IMR-90 (cell line): ENCODE results near the gene TEAD4. TPM values are rescaled to one million over a fixed set of nuclear protein-coding genes. Genes with fewer than 3 reads are reported as not detected.

Experiments used
- BHLHE40 ChIP-seq: fragments of 150-350 bp; IDR thresholded peaks from 2 replicates; pipeline ENCODE4 v1.6.1; 2016; ENCODE audit warnings: mild to moderate bottlenecking, low read depth, low read length
- CEBPB ChIP-seq: IDR thresholded peaks from 2 replicates; pipeline ENCODE4 v1.6.1; 2012; ENCODE audit warnings: low read depth, low read length, improper control_type of control experiment
- FOS ChIP-seq: fragments of 150-350 bp; IDR thresholded peaks from 2 replicates; pipeline ENCODE4 v1.6.1; 2016; ENCODE audit warnings: low read depth, low read length
- NFE2L2 ChIP-seq: fragments of 150-350 bp; IDR thresholded peaks from 2 replicates; pipeline ENCODE4 v1.6.1; 2016; ENCODE audit warnings: low read depth, mild to moderate bottlenecking, low read length
- RAD21 ChIP-seq: IDR thresholded peaks from 2 replicates; pipeline ENCODE4 v1.6.1; 2012; ENCODE audit warnings: low read length, improper control_type of control experiment
- RFX5 ChIP-seq: IDR thresholded peaks from 2 replicates; pipeline ENCODE4 v1.8.0; 2012; ENCODE audit warnings: low read depth, mild to moderate bottlenecking, low read length, moderate library complexity
- microRNA-seq, 2 experiments: library from miRNA; stranded (forward) in 1 of 2; unstranded in 1 of 2; fragments of 10-50 nt in 1 of 2; fragments of <30 nt in 1 of 2; gene quantifications in 1 of 2; microRNA quantifications in 1 of 2; one replicate each; pipeline versions ENCODE3 to v1.1.0; 2013 to 2020; ENCODE audit not compliant: insufficient read depth in 1 of 2, insufficient read length in 1 of 2, unreplicated experiment in 1 of 2
- polyA plus RNA-seq, 3 experiments: library from polyadenylated mRNA; depleted of rRNA; stranded (reverse); fragments of >200 nt; gene quantifications; 2 replicates each; pipeline ENCODE4 v1.2.3, GENCODE V29; 2012; ENCODE audit warnings: low replicate concordance in 1 of 3
- small RNA-seq, 5 experiments: library from RNA; depleted of rRNA; stranded (forward); fragments of <200 nt; gene quantifications; one replicate each; pipeline ENCODE3, GENCODE V24; 2012
- total RNA-seq: library from RNA; depleted of rRNA; stranded (reverse); fragments of >200 nt; gene quantifications from 2 replicates; pipeline ENCODE4 v1.2.3, GENCODE V29; 2012; rRNA removed

TEAD4 gene
- total and polyA plus RNA-seq, 2 of the 4 experiments (the other 2 are of a cell fraction): 8.8 to 24.9 TPM

- TF ChIP-seq BHLHE40 (no peak), RAD21 (no peak), NFE2L2 (no peak), RFX5 (no peak), FOS (no peak), CEBPB (no peak)
Measured at GRCh38 chr12:3089588-3089987, 130.4 kb downstream of the TEAD4 start (continued).

Small RNA genes within 50 kb of the gene (microRNA-seq; reads per million reads assigned to microRNA genes)
- gene RNU6-1315P (ENCODE audit: insufficient read depth, insufficient read length): not detected

Small RNA genes within 50 kb of the gene (small RNA-seq; reads per million reads assigned to genes)
- 0 to 94.6 (median 0.11) reads per million in 5 experiments for gene RNU6-1315P

Other genes with a start within 250 kb of the TEAD4 start
- 36.0 and 44.2 TPM in 2 replicates for gene FKBP4, start 164.4 kb upstream of the TEAD4 start, total RNA-seq
- 31.4 and 35.7 TPM in 2 replicates for gene FKBP4, start 164.4 kb upstream of the TEAD4 start, polyA plus RNA-seq (2012; rRNA removed)
- gene ITFG2, start 146.7 kb upstream of the TEAD4 start, total RNA-seq: 20.0 and 20.3 TPM in 2 replicates
- gene ITFG2, start 146.7 kb upstream of the TEAD4 start, polyA plus RNA-seq (2012; rRNA removed): 23.2 and 25.5 TPM in 2 replicates
- gene NRIP2, start 124.4 kb upstream of the TEAD4 start, total RNA-seq: 0.18 and 0.28 TPM in 2 replicates
- 0.19 and 0.27 TPM in 2 replicates for gene NRIP2, start 124.4 kb upstream of the TEAD4 start, polyA plus RNA-seq (2012; rRNA removed)
- gene TEX52, start 102.4 kb upstream of the TEAD4 start, total RNA-seq: not detected in 2 replicates
- not detected in 2 replicates for gene TEX52, start 102.4 kb upstream of the TEAD4 start, polyA plus RNA-seq (2012; rRNA removed)
- gene FOXM1, start 82.2 kb upstream of the TEAD4 start, total RNA-seq: 14.9 and 16.9 TPM in 2 replicates
- gene FOXM1, start 82.2 kb upstream of the TEAD4 start, polyA plus RNA-seq (2012; rRNA removed): 27.8 and 29.3 TPM in 2 replicates
- gene RHNO1, start 82.2 kb upstream of the TEAD4 start, total RNA-seq: 30.6 and 36.4 TPM in 2 replicates
- gene RHNO1, start 82.2 kb upstream of the TEAD4 start, polyA plus RNA-seq (2012; rRNA removed): 26.1 and 28.6 TPM in 2 replicates
- gene TULP3, start 68.5 kb upstream of the TEAD4 start, total RNA-seq: 31.1 and 35.5 TPM in 2 replicates
- gene TULP3, start 68.5 kb upstream of the TEAD4 start, polyA plus RNA-seq (2012; rRNA removed): 35.0 and 35.2 TPM in 2 replicates
- gene TSPAN9, start 118.0 kb downstream of the TEAD4 start, total RNA-seq: 16.1 and 17.7 TPM in 2 replicates
- 29.8 and 39.1 TPM in 2 replicates for gene TSPAN9, start 118.0 kb downstream of the TEAD4 start, polyA plus RNA-seq (2012; rRNA removed)